Measurements from ENCODE around the gene ARHGEF38.
"Not testable (repeated sequence)": the region's sequence is repeated elsewhere in the genome, so short reads cannot be mapped to it uniquely, and the experiment has no call there.

Gene ARHGEF38

GRCh38 chr4:105659190-105659589, 106.8 kb downstream of the ARHGEF38 start:
- DNase-seq: no peak

- no peak for DNase-seq
Measured at GRCh38 chr4:105661028-105661427, 108.6 kb downstream of the ARHGEF38 start.

DNA sequence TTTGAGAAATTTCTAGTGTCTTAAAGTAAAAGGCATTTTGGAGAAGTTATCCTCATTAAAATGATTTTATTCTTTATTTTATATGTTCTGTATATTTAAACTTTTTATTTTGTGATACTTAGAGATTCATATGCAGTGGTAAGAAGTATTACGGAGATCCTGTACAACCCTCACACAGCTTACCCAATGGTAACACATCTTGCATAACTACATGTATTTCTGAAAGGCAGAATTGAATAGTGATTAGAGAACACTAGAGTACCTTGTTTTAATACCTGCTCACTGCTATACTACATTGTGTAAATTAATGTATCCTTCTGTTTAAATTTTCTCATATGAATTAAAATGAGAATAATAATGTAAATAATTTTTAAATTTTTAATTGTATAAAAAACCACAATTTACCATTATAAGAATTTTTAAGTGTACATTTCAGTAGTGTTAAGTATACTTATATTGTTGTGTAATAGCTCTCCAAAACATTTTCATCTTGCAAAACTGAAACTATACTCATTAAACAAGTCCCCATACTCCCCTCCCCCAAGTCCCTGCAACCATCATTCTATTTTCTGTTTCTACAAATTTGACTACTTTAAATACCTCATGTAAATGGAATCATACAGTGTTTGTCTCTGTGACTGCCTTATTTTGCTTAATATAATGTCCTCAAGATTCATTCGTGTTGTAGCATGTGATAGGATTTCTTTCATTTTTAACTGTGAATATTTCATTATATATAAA, 110.7 kb downstream of the ARHGEF38 start:
- DNase-seq: no peak

DNA sequence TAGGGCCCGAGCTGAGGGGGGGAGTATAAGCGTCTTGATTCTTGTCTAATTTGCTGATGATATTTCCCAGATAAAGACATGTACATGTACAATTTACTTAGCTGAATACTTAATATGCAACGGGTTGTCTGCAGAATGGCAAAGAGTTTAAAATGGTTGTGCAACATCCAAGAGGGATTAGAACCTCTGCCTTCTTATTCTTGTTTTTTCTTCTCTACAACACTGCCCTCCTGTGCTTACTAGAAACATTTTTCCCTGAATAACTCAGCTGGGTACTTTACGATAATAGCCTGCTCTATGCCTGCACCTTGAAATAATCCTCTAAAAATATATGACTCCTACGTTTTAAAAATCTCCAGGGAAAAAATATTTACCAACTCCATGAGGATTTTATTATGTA, 114.3 kb downstream of the ARHGEF38 start:
- DNase-seq: peak; percentile 26

GRCh38 chr4:105670684-105671083, 118.3 kb downstream of the ARHGEF38 start:
- DNase-seq: no peak

- no peak for DNase-seq
Measured at GRCh38 chr4:105671301-105671700, 118.9 kb downstream of the ARHGEF38 start.

GRCh38 chr4:105674011-105674410, 121.6 kb downstream of the ARHGEF38 start:
- no peak for DNase-seq

DNA sequence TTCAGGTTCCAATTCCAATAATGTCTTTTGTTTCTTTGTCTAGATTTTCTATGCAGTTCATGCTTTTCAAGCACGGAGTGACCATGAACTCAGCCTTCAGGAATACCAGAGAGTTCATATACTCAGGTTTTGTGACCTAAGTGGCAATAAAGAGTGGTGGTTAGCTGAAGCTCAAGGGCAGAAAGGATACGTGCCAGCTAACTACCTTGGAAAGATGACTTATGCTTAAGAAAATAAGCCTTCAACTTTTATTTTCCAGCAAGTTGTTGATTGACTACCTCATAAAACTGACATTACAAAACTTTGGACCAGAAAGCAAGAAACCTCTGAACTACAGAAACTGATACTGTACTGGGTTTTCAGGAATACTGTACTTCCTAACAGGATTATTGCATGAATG, 125.3 kb downstream of the ARHGEF38 start:
- DNase-seq: no peak

- DNase-seq: no peak
Measured at GRCh38 chr4:105679186-105679585, 126.8 kb downstream of the ARHGEF38 start.

DNA sequence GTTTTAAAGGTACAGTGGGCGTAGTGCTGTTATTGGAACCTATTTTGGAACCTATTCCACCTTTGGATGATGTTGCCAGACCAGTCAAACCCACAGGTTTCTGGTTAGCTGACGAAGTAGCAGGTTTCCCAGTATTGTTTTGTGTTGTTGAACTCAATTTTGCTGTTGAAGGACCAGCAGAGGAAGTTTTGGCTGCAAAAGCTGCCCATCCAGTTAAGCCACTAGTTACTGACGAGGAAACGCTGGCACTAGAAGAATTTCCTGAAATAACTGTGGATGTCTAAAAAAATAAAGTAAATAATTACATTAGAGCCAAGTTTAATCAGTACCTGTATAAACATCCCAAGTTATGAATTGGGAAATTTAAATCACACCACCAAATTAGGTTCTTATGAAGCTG, 130.6 kb downstream of the ARHGEF38 start:
- DNase-seq: no peak

DNA sequence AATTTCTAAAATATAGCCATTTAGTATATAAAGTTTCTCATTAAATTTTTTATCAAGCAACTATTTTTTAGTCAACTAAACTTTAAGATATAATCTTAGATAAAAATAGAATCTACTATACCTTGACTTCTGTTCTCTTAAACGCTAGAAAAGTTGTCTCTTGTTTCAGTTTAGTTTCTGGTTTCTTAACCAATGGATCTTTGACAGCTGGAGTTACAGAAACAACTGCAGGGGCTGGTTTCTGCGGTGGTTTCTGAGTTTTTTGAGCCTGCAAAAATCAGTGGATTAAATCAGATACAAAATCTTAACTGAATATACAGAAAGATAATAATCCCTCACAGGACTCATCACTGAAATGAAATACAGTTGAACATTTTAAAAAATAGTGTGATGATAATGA, 134.2 kb downstream of the ARHGEF38 start:
- DNase-seq: no peak

DNA sequence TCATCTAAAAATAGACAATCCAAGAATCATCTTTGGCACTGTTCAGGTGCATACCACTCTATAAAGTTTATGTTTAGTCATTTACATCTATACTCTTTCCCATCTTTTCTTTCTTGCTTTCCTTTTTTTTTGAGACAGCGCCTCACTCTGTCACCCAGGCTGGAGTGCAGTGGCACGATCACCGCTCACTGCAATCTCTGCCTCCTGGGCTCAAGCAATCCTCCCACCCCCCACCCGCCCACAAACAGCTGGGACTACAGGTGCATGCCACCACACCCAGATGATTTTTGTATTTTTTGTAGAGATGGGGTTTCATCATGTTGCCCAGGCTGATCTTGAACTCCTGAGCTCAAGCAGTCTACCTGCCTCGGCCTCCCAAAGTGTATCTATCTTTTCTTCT, 142.4 kb downstream of the ARHGEF38 start:
- DNase-seq: not testable (repeated sequence)

DNA sequence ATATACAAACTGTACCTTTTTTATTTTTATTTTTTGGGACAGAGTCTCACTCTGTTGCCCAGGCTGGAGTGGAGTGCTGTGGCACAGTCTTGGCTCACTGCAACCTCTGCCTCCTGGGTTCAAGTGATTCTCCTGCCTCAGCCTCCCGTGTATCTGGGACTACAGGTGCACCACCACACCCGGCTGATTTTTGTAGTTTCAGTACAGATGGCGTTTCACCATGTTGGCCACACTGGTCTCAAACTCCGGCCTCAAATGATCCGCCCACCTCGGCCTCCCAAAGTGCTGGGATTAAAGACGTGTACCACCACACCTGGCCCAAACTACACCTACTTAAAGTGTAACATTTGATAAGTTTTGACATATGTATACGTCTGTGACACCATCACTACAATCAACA, 143.4 kb downstream of the ARHGEF38 start:
- not testable (repeated sequence) for DNase-seq

GRCh38 chr4:105698607-105699006, 146.2 kb downstream of the ARHGEF38 start:
- DNase-seq: no peak

DNA sequence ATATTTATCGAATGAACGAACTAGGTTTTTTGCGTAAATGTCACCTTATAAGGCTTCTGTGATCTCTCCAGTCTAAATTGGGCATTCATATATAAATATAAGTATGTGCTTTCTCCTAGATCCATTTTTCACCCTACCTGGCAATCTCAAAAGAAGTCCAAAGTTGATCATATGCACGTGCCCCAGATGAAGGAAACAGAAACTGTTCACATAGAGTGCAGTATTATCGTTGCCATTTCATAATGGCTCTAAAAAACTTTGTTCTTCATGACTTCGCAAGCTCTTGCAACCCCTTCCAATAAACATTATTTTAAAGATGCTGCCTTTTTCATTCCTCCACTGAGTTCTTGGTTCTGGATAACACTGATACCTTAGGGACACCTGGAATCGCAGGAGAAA, 155.4 kb downstream of the ARHGEF38 start:
- DNase-seq: no peak

DNA sequence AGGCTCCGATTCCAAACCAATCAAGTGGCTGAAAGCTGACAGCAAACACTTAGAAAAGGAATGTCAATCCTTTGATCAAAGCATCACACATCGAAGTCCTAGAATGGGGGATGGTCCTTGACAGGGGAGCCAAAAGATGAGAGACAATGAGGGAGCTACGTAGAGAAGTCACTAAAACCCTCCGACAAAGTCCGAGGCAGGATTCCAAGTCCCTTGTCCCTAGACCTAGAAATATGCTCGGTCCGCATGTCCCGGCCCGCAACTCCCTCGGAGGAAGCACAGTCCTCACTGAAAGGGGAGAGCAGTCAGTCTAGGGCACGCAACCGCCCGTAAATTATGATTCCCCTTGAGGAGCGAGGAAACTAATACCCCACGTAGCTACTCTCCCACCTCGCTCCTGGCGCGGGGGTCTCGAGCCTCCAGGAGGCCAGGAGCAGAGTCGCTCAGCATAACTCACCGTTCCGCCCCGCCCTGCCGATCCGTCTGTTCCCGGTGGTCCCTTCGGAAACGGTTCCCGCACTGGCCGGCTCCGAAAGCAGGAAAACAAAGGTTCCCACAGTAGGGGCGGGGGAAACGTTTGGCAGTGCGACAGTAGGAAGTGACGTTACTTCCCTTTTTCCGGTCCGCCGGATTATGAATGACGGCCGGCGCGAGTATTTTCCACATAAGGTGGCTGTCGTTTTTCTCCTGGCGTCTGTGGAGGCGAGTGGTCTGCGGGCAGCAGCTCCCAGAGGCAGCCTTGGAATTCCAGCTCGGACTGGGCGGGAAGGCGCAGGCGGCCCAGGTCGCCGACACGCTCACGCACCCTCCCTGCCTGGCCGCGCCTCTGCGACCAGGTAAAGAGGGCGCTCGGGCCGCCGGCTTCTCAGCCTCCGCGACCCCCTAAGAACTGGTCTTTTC, 156.0 kb downstream of the ARHGEF38 start, which contains the start of the genes GSTCD and INTS12:
TSS of gene GSTCD (plus strand) at position 604 of the 900 bp plus-strand sequence. CDS start 8,830 bp downstream, outside the sequence.
TSS of gene INTS12 (minus strand) at position 509 of the 900 bp plus-strand sequence. CDS start 8,684 bp downstream, outside the sequence.
- DNase-seq: peak; percentile 81

DNA sequence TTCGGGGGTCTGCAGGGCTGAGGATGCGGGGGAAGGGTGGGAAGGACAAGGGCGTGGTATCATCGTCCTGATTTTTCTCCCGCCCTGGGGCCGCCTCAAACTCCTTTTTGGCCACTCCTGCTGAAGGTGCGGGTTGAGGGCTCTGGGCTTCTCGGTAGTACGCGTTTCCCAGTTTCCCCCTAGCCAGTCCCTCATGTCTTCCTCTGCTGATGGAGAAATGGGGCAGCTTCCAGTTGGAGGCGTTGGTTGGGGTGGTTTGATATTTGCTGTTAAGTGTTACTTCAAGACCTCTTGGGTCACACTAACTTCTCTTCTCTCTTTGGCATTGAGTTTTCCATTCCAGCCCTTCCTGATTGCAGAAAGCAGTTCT, 156.6 kb downstream of the ARHGEF38 start:
- no peak for DNase-seq

DNA sequence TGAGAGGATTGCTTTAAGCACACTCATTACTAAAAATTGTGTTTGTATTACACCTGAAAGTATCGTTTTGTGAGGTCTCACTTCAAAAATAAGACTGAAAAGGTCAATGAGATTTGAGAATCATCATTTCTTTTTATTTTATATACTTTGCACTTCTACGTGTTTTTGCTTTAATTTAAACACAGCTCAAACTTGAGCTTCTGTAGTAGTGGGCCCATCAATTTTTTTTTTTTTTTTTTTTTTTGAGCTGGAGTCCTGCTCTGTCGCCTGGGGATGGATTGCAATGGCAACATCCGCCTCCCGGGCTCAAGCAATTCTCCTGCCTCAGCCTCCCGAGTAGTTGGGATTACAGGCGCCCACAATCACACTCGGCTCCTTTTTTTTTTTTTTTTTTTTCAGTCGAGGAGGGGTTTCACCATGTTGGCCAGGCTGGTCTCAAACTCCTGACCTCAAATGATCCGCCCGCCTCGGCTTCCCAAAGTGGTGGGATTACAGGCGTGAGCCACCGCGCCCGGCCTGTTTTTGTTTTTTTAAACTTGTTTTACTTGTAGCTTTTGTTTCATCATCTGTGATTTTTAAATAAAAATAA, 157.7 kb downstream of the ARHGEF38 start:
- DNase-seq: no peak

- DNase-seq: no peak
Measured at GRCh38 chr4:105710678-105711077, 158.3 kb downstream of the ARHGEF38 start.

DNA sequence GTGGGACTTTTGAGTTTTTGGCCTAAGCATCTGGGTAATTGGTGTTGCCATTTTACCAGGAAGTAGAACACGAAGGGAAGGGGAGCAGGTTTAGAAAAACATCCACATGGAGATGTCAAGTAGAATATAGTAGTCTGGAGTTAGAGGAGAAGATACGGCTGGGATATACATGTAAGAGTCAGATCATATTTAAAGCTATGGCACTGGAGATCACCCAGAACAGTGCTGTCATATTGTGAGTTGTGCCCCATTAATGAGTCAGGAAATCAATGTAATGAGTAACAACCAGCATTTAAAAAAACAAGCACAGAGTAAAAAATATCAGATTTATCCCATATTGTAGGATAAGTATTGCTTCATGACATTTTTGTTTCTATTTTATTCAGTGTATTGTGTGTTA, 160.3 kb downstream of the ARHGEF38 start:
- DNase-seq: no peak

DNA sequence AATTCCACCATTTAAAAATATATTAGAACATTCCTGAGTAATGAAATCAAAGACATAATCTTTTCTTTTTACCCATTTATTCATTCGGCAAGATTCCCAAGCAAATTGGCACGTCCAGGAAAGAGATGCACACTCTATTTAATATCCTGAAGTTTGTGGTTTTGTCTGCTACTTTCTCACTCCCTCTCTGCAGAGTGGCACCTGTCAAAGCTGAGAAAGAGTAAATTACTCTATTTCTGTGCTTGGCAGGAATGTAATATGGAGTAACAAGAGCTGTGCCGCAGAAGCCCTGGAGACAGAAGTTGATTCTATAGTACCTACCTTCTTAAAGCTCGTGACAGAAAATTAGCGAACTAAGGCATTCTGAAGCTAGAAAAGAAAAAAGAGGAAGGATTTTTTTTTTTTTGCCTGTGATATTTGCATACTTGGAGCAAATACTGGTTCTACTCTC, 161.7 kb downstream of the ARHGEF38 start:
- DNase-seq: no peak

DNA sequence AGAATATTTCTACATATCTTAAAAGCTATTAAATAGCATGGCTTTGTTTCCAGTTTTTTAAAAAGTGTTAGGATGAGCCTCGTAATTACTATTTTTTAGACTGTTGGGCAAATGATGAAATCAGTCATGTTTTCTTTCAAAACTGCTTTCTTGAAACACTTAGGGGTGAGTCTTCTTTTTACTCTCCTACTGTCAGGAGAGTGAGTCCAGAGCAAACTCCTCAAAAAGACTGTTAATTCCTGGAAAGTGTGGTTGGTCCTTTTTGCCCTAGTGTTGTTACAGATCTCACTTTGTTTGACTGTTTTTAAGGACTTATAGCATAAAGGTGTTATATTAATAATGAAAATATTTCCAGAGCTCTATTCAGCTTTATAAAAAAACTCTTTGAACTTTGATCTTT, 162.5 kb downstream of the ARHGEF38 start:
- no peak for DNase-seq

- no peak for DNase-seq
Measured at GRCh38 chr4:105715692-105716278, 163.4 kb downstream of the ARHGEF38 start.

All from NCI-H526 treated with DMSO at 0.1 percent for 48 hours (cell line).